Right lobe of liver (tissue), 6 donors: ENCODE measurements around the gene VPS8. TPM values are rescaled to one million over a fixed set of nuclear protein-coding genes. Genes with fewer than 3 reads are reported as not detected.

Source experiments
- ATAC-seq, 4 donors: fragments of 200-7000 bp; cut with Tn5 transposase; one replicate each; pipeline ENCODE4 v1.9.1; 2020; ENCODE audit warnings: mild to moderate bottlenecking in 4 of 4, moderate library complexity in 4 of 4
- DNase-seq, 3 donors: peaks; one replicate each; pipeline ENCODE4 v3.0.0-alpha.2; 2020
- H3K27ac ChIP-seq, 3 donors: fragments of 200-600 bp; one replicate each; pipeline ENCODE4 v1.8.0; 2022
- H3K27me3 ChIP-seq, 2 donors: fragments of 200-600 bp; one replicate each; pipeline ENCODE4 v1.8.0; 2022
- H3K36me3 ChIP-seq, 4 donors: fragments of 200-600 bp; sonication (generic) in 1 of 4; one replicate each; pipeline versions ENCODE4 v1.5.1 to v1.8.0; 2017 to 2022; ENCODE audit warnings: control low read depth in 1 of 4
- H3K4me1 ChIP-seq, 4 donors: fragments of 200-600 bp; sonication (generic) in 1 of 4; one replicate each; pipeline versions ENCODE4 v1.5.1 to v1.8.0; 2017 to 2022; ENCODE audit warnings: control low read depth in 1 of 4
- H3K4me3 ChIP-seq, 3 donors: fragments of 200-600 bp; one replicate each; pipeline ENCODE4 v1.8.0; 2022
- H3K9me3 ChIP-seq, 4 donors: fragments of 200-600 bp; sonication (generic) in 1 of 4; one replicate each; pipeline versions ENCODE4 v1.5.1 to v1.8.0; 2017 to 2022; ENCODE audit warnings: control low read depth in 1 of 4
- POLR2A ChIP-seq: fragments of 450-650 bp; IDR thresholded peaks from one replicate; pipeline ENCODE4 v1.6.1; 2017; ENCODE audit warnings: antibody characterized with exemption, mild to moderate bottlenecking
- WGBS: methylation state at CpG from one replicate; pipeline ENCODE4 v1.1.6; 2018; ENCODE audit warnings: low coverage, low lambda C conversion rate; ENCODE audit not compliant: insufficient coverage; ENCODE audit errors: missing lambda C conversion rate; 5-methylcytosine and 5-hydroxymethylcytosine counted together
- intact Hi-C, 2 donors: fragments of 100-400 bp; cut with DNase I; formaldehyde crosslinking; loops; one replicate each; pipeline versions ENCODE4 v1.11.2 to v1.14.1; 2022
- total RNA-seq, 6 experiments: library from RNA; depleted of rRNA in 2 of 6; stranded (reverse); fragments of >200 nt in 2 of 6; fragmentation: NEBNext Ultra II Directional in 3 of 6; extraction: Animal tissue kit (Norgen Biotek cat#: 25700) in 3 of 6; gene quantifications; one replicate each; pipeline versions ENCODE4 v1.1.0 to v1.2.4, GENCODE V29; 2016 to 2023
- TF ChIP-seq, protein P1 (sequence below), 4 donors: fragments of 200-600 bp in 3 of 4; fragments of 450-650 bp in 1 of 4; IDR thresholded peaks; one replicate each; pipeline versions ENCODE4 v1.5.1 to v1.8.0; 2016 to 2022; ENCODE audit warnings: antibody characterized with exemption in 4 of 4, mild to moderate bottlenecking in 2 of 4
- donor health status: DM: no; HTN: yes; CAD: no.
- donor health status: DM: no; HTN: no; CAD: no.
- donor health status: DM: no; HTN: no; CAD: no.
- donor health status: DM: no; HTN: yes; CAD: no.
- donor health status: DM: no; HTN: yes; CAD: no.

VPS8 gene
- total RNA-seq, 6 experiments from 2014 or later: 20.4 to 24.5 (median 21.3) TPM

DNA sequence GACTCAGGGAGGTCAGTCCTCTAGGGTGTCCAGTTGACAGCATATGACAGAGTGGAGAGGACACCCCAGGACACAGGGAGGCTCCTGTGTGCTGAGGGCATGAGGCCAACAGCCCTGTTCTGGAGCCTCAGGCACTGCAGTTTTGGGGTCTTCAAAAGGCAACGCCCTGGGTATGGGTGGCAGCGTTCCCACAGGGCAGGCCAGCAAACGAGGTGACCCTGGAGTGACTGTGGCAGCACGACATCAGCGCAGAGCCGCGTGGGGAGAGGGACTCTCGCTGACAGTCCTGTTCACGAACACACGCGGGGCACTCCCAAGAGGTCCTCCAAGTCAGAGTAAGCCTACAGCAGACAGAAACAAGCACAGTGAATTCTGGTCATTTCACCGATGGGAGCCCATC lies 41.4 kb upstream of the VPS8 start:
- Histone ChIP-seq H3K4me3 (no peak overlapping the region), H3K9me3 (no peaks in the 10 kb centered on the region), H3K4me1 (no peaks in the 10 kb centered on the region), H3K27me3 (no peaks in the 10 kb centered on the region), H3K36me3 (no peaks in the 10 kb centered on the region), H3K27ac (no peak overlapping the region)
- intact Hi-C loops: no loop called here
- no peak for TF ChIP-seq POLR2A
- TF ChIP-seq, protein P1, sequence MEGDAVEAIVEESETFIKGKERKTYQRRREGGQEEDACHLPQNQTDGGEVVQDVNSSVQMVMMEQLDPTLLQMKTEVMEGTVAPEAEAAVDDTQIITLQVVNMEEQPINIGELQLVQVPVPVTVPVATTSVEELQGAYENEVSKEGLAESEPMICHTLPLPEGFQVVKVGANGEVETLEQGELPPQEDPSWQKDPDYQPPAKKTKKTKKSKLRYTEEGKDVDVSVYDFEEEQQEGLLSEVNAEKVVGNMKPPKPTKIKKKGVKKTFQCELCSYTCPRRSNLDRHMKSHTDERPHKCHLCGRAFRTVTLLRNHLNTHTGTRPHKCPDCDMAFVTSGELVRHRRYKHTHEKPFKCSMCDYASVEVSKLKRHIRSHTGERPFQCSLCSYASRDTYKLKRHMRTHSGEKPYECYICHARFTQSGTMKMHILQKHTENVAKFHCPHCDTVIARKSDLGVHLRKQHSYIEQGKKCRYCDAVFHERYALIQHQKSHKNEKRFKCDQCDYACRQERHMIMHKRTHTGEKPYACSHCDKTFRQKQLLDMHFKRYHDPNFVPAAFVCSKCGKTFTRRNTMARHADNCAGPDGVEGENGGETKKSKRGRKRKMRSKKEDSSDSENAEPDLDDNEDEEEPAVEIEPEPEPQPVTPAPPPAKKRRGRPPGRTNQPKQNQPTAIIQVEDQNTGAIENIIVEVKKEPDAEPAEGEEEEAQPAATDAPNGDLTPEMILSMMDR (IDR thresholded peaks at IDR 0.05): no peak
- DNase-seq (no peak), ATAC-seq (no peak)
- WGBS: no CpG with 5 or more reads among the region's 12 CpGs

DNA sequence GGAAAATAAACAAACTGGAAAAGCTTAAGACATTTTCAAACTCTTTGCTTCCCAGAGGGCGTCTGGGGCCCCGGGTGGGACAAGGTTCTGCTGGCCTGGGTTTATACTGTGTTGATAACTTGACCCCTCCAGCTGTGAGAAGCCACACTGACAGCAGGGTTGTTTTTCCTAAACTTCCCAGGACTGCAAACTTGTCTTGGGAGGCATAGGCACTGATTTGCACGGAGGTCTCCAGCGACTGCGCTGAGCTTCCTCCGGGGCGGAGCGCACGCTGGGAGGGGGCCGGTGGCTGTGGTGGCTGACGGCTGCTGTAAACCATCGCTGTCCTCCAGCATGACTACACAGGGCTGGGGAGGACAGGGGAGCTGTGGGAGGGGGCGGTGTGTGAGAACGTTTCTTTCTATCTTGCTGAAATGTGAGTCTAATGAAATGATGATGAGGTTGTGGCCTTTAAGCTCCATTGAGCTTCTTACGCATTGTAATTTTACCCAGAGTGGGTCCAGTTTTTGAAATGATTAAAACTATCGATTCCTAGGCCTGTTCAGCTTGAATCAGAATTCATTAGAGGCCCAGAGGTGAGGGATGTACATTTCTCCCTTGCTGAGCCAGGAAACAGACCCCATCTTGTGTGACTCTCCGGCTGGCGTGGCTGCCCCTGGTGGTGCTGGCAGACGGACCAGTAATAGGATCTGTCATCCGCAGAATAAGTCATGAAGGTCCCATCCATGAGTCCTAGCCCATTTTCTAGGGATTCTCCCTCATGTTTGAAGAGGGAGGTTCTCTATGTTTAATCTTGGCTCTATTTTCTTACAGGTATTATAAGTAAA lies 40.5 kb upstream of the VPS8 start:
- ATAC-seq (peak in 2 of 4 donors; percentile 17 to 25), DNase-seq (no peak)
- 52% methylated on average over 6 of the region's 20 CpGs for WGBS
- Histone ChIP-seq H3K27ac (no peak overlapping the region), H3K9me3 (no peaks in the 10 kb centered on the region), H3K36me3 (no peaks in the 10 kb centered on the region), H3K4me1 (no peaks in the 10 kb centered on the region), H3K27me3 (no peaks in the 10 kb centered on the region), H3K4me3 (no peak overlapping the region)
- intact Hi-C loops: no loop called here
- no peak for TF ChIP-seq POLR2A
- TF ChIP-seq, protein P1 (IDR thresholded peaks at IDR 0.05): no peak

DNA sequence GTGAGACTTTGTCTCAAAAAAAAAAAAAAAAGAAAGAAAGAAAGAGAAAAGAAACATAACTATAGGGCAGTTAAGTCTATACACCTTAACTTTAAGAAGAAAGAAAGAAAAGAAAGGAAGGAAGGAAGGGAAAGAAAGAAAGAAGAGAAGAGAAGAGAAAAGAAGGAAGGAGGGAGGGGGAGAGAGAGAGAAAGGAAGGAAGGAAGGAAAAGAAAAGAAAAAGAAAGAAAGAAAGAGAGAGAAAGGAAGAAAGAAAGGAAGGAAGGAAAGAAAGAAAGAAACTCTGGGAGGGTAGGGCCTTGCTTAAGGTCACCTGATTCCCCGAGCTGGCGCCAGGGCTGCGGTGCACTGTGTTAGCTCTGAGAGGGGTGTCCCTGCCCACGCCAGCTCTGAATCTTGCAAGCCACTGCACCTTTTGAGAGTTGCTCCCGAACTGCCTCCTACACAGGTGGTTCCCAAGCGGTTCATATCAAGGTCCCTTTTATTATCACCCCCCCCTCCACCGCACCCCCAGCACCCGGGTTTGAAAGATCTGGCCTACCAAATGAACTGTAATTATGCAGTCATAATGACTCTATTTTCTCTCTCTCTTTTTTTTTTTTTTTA lies 39.2 kb upstream of the VPS8 start:
- TF ChIP-seq POLR2A: no peak
- TF ChIP-seq, protein P1 (IDR thresholded peaks at IDR 0.05): no peak
- Histone ChIP-seq H3K9me3 (no peaks in the 10 kb centered on the region), H3K27me3 (no peaks in the 10 kb centered on the region), H3K36me3 (no peaks in the 10 kb centered on the region), H3K4me3 (no peak overlapping the region), H3K4me1 (peaks cover 0 to 2% (median 0%) of the 10 kb centered on the region in 4 donors), H3K27ac (no peak overlapping the region)
- WGBS: 78% methylated on average over 7 of the region's 8 CpGs
- intact Hi-C loops: no loop called here
- DNase-seq (no peak), ATAC-seq (no peak)

DNA sequence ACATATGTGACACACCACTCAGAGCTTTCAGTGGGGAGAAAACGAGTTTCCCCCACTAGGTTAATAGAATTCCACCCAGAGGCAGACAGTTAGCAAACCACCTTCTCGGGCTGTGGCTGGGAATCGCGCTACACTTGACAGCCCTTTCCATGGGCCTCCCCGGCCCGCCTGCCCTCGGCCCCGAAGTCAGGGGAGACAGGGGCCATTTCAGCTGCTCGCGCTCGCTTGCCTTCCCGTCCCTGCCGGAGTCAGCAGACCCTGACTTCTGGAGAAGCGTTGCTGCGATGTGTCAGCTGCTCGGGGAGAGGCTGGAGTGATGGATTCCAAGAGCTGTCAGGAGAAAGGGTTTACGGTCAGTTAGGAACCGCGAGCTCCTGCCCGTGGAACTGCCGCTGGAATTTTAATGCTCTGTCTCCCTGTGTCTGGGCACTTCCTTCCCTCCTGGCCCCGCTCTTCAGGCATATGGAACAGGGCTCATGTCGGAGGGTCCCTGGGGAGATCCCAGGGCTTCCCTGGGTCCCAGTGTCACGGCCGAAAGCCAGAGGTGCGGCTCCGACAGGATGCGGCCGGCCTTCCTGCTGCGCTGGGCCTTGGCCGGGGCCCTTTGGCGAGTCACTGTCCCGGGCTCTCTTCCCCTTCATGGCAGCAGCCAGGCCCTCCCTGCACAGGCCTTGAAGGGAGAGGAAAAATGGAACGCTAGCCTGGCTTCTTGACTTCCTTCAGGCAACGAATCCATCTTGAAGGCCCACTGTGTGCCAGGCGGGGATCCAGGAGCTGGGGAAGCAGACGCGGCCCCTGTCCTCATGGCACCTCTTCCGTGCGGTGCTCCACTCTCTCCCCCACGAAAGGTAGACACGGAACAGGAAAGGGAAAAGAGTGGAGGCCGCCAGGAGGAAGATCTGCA lies 38.4 kb upstream of the VPS8 start:
- no peaks in the 10 kb centered on the region for H3K9me3 ChIP-seq
- peak overlapping the region in 1 of 3 donors; percentile 5 for H3K27ac ChIP-seq
- H3K4me1 ChIP-seq: peaks cover 0 to 3% (median 0%) of the 10 kb centered on the region in 4 donors
- 65% methylated on average over 14 of the region's 43 CpGs for WGBS
- intact Hi-C loops: no loop called here
- H3K27me3 ChIP-seq: no peaks in the 10 kb centered on the region
- no peak for DNase-seq
- TF ChIP-seq, protein P1 (IDR thresholded peaks at IDR 0.05): no peak
- no peak for TF ChIP-seq POLR2A
- H3K36me3 ChIP-seq: no peaks in the 10 kb centered on the region
- no peak overlapping the region for H3K4me3 ChIP-seq
- peak in 2 of 4 donors; percentile 6 to 33 for ATAC-seq
